CD4-positive, CD25-positive, alpha-beta regulatory T cell (primary cell): ENCODE measurements around the gene LSP1. TPM values are rescaled to one million over a fixed set of nuclear protein-coding genes. Genes with fewer than 3 reads are reported as not detected.
"Not testable (repeated sequence)": the region's sequence is repeated elsewhere in the genome, so short reads cannot be mapped to it uniquely, and the experiment has no call there.

Experiments
- ATAC-seq, 2 donors: fragments of 150-1000 bp; cut with Tn5 transposase; one replicate each; pipeline ENCODE4 v1.10.0; 2021; ENCODE audit warnings: low read depth in 2 of 2, moderate number of reproducible peaks in 2 of 2, moderate library complexity in 1 of 2
- DNase-seq, 3 donors: peaks; one replicate each; pipeline versions ENCODE4 v3.0.0 to v3.0.0-alpha.2; 2012 to 2022; ENCODE audit warnings: mixed read lengths in 1 of 3
- H3K27ac ChIP-seq: one replicate; pipeline ENCODE4 v1.7.0; 2013; ENCODE audit warnings: mild to moderate bottlenecking, low read length; ENCODE audit not compliant: insufficient read depth, poor library complexity, severe bottlenecking
- H3K27me3 ChIP-seq: one replicate; pipeline ENCODE4 v1.7.0; 2013; ENCODE audit warnings: low read length; ENCODE audit not compliant: control insufficient read depth, insufficient read depth
- H3K36me3 ChIP-seq: one replicate; pipeline ENCODE4 v1.7.0; 2013; ENCODE audit warnings: mild to moderate bottlenecking, low read length, moderate library complexity; ENCODE audit not compliant: control insufficient read depth, insufficient read depth
- H3K4me1 ChIP-seq: 2 replicates; pipeline ENCODE4 v1.7.0; 2013; ENCODE audit warnings: mild to moderate bottlenecking, low read length; ENCODE audit not compliant: insufficient read depth, control insufficient read depth, poor library complexity, severe bottlenecking
- H3K4me3 ChIP-seq: one replicate; pipeline ENCODE4 v1.7.0; 2013; ENCODE audit warnings: low read depth, mild to moderate bottlenecking, low read length, moderate library complexity
- H3K9me3 ChIP-seq, 2 experiments: 1 replicate in 1 of 2; 2 replicates in 1 of 2; pipeline ENCODE4 v1.7.0; 2013; ENCODE audit warnings: low read length in 2 of 2, mild to moderate bottlenecking in 1 of 2, moderate library complexity in 1 of 2; ENCODE audit not compliant: control insufficient read depth in 2 of 2
- H3K27ac Mint-ChIP-seq, 3 donors: one replicate each; pipeline ENCODE4 v1.8.0; 2020 to 2022; ENCODE audit warnings: mild to moderate bottlenecking in 3 of 3, mixed read lengths in 3 of 3, moderate library complexity in 2 of 3
- H3K27me3 Mint-ChIP-seq: one replicate; pipeline ENCODE4 v1.8.0; 2022; ENCODE audit warnings: mild to moderate bottlenecking, mixed read lengths
- H3K36me3 Mint-ChIP-seq: one replicate; pipeline ENCODE4 v1.8.0; 2020; ENCODE audit warnings: mixed read lengths
- H3K4me1 Mint-ChIP-seq, 4 donors: one replicate each; pipeline ENCODE4 v1.8.0; 2020 to 2022; ENCODE audit warnings: mixed read lengths in 4 of 4, mild to moderate bottlenecking in 1 of 4
- H3K4me3 Mint-ChIP-seq, 4 donors: one replicate each; pipeline ENCODE4 v1.8.0; 2020 to 2022; ENCODE audit warnings: mild to moderate bottlenecking in 4 of 4, mixed read lengths in 4 of 4, moderate library complexity in 3 of 4
- H3K9me3 Mint-ChIP-seq, 7 donors: one replicate each; pipeline ENCODE4 v1.8.0; 2020 to 2022; ENCODE audit warnings: mixed read lengths in 7 of 7, mild to moderate bottlenecking in 3 of 7, moderate library complexity in 2 of 7
- polyA plus RNA-seq, 4 donors: library from polyadenylated mRNA; unstranded; fragments of 300-500 nt; fragmentation: Illumina TruSeq; gene quantifications; one replicate each; pipeline ENCODE4 v1.2.3, GENCODE V29; 2021
- total RNA-seq: library from RNA; stranded (reverse); gene quantifications from one replicate; pipeline ENCODE4 v1.2.3, GENCODE V29; 2022

The LSP1 gene
- total and polyA plus RNA-seq, 5 donors from 2014 or later, result 381 to 514 (median 452) TPM

- H3K36me3 Mint-ChIP-seq, result no peaks in the 10 kb centered on the region
- H3K4me1 ChIP-seq, result peaks cover 19% of the 10 kb centered on the region
- H3K27me3 Mint-ChIP-seq, result no peaks in the 10 kb centered on the region
- DNase-seq (no peak), ATAC-seq (peak in 1 of 2 donors; percentile 12)
- H3K9me3 ChIP-seq, result no peaks in the 10 kb centered on the region
- H3K4me3 Mint-ChIP-seq, result no peak overlapping the region
- H3K36me3 ChIP-seq, result peaks cover 45% of the 10 kb centered on the region
- H3K27ac ChIP-seq, result no peak overlapping the region
- H3K9me3 Mint-ChIP-seq, result no peaks in the 10 kb centered on the region
- H3K4me1 Mint-ChIP-seq, result peaks cover 0 to 36% (median 6%) of the 10 kb centered on the region in 4 donors
- H3K27me3 ChIP-seq, result no peaks in the 10 kb centered on the region
- H3K4me3 ChIP-seq, result no peak overlapping the region
- H3K27ac Mint-ChIP-seq, result no peak overlapping the region
These were observed 28.8 kb downstream of the LSP1 start for GRCh38 chr11:1881442-1882264.

GRCh38 chr11:1882265-1883238 lies 29.7 kb downstream of the LSP1 start:
- Mint-ChIP-seq H3K27ac (no peak overlapping the region), H3K9me3 (no peaks in the 10 kb centered on the region), H3K27me3 (no peaks in the 10 kb centered on the region), H3K4me1 (peaks cover 0 to 42% (median 6%) of the 10 kb centered on the region in 4 donors), H3K36me3 (no peaks in the 10 kb centered on the region), H3K4me3 (no peak overlapping the region)
- Histone ChIP-seq H3K36me3 (peaks cover 49% of the 10 kb centered on the region), H3K4me3 (no peak overlapping the region), H3K9me3 (no peaks in the 10 kb centered on the region), H3K4me1 (peaks cover 22% of the 10 kb centered on the region), H3K27ac (no peak overlapping the region), H3K27me3 (no peaks in the 10 kb centered on the region)
- peak; percentile 79 to 86 for ATAC-seq
- peak; percentile 46 to 77 (median 70) for DNase-seq

- H3K9me3 Mint-ChIP-seq, result no peaks in the 10 kb centered on the region
- H3K36me3 ChIP-seq, result peaks cover 56% of the 10 kb centered on the region
- no peak overlapping the region for H3K4me3 Mint-ChIP-seq
- H3K4me1 Mint-ChIP-seq, result peaks cover 0 to 46% (median 8%) of the 10 kb centered on the region in 4 donors
- H3K4me3 ChIP-seq, result no peak overlapping the region
- no peaks in the 10 kb centered on the region for H3K27me3 Mint-ChIP-seq
- no peak overlapping the region for H3K27ac ChIP-seq
- H3K4me1 ChIP-seq, result peaks cover 27% of the 10 kb centered on the region
- no peaks in the 10 kb centered on the region for H3K27me3 ChIP-seq
- ATAC-seq (no peak), DNase-seq (no peak)
- H3K9me3 ChIP-seq, result no peaks in the 10 kb centered on the region
- H3K36me3 Mint-ChIP-seq, result no peaks in the 10 kb centered on the region
- H3K27ac Mint-ChIP-seq, result no peak overlapping the region
These were observed 30.7 kb downstream of the LSP1 start for GRCh38 chr11:1883346-1884302.

GRCh38 chr11:1884303-1884700 lies 31.4 kb downstream of the LSP1 start:
- no peaks in the 10 kb centered on the region for H3K9me3 ChIP-seq
- H3K27me3 ChIP-seq, result no peaks in the 10 kb centered on the region
- Mint-ChIP-seq H3K27me3 (no peaks in the 10 kb centered on the region), H3K4me1 (peaks cover 0 to 46% (median 13%) of the 10 kb centered on the region in 4 donors), H3K4me3 (no peak overlapping the region), H3K27ac (no peak overlapping the region), H3K36me3 (no peaks in the 10 kb centered on the region), H3K9me3 (no peaks in the 10 kb centered on the region)
- H3K27ac ChIP-seq, result no peak overlapping the region
- peaks cover 56% of the 10 kb centered on the region for H3K36me3 ChIP-seq
- H3K4me1 ChIP-seq, result peaks cover 30% of the 10 kb centered on the region
- DNase-seq (no peak), ATAC-seq (no peak)
- H3K4me3 ChIP-seq, result no peak overlapping the region

- Histone ChIP-seq H3K4me1 (peaks cover 42% of the 10 kb centered on the region), H3K36me3 (peaks cover 51% of the 10 kb centered on the region)
- H3K27ac ChIP-seq, H3K9me3 ChIP-seq, H3K4me3 ChIP-seq, H3K9me3 Mint-ChIP-seq, ATAC-seq, H3K27ac Mint-ChIP-seq, H3K27me3 Mint-ChIP-seq, H3K27me3 ChIP-seq, H3K36me3 Mint-ChIP-seq, DNase-seq: not testable (repeated sequence)
- Mint-ChIP-seq H3K4me1 (peaks cover 0 to 41% (median 11%) of the 10 kb centered on the region in 4 donors), H3K4me3 (peak overlapping the region in 1 of 4 donors; percentile 44)
These were observed 33.7 kb downstream of the LSP1 start for GRCh38 chr11:1886551-1886950.

- Mint-ChIP-seq H3K27me3 (no peaks in the 10 kb centered on the region), H3K4me3 (peak overlapping the region in 1 of 4 donors; percentile 22), H3K27ac (peak overlapping the region; percentile 84 to 90 (median 90)), H3K4me1 (peaks cover 0 to 45% (median 15%) of the 10 kb centered on the region in 4 donors), H3K36me3 (peaks cover 2% of the 10 kb centered on the region), H3K9me3 (no peaks in the 10 kb centered on the region)
- ATAC-seq, result no peak
- H3K9me3 ChIP-seq, result no peaks in the 10 kb centered on the region
- peak overlapping the region; percentile 68 for H3K27ac ChIP-seq
- H3K4me3 ChIP-seq, result no peak overlapping the region
- H3K27me3 ChIP-seq, result no peaks in the 10 kb centered on the region
- peaks cover 37% of the 10 kb centered on the region for H3K4me1 ChIP-seq
- H3K36me3 ChIP-seq, result peaks cover 49% of the 10 kb centered on the region
- DNase-seq, result no peak
These were observed 34.8 kb downstream of the LSP1 start for GRCh38 chr11:1887451-1888346.
